ENCODE results near the gene MBOAT7. TPM values are rescaled to one million over a fixed set of nuclear protein-coding genes. Genes with fewer than 3 reads are reported as not detected.
A peak's percentile ranks its signal among the peaks of the same experiment; 100 is the strongest.

The MBOAT7 gene
- total and polyA plus RNA-seq, 2 donors from 2014 or later: 41.6 to 64.4 TPM

- peaks cover 0 to 25% (median 13%) of the 10 kb centered on the region in 3 donors for H3K4me1 ChIP-seq (ENCODE audit: control insufficient read depth in 2 of 3, insufficient read depth in 2 of 3, low read depth in 1 of 3, low read length in 3 of 3)
- H3K27ac ChIP-seq (ENCODE audit: low read depth in 2 of 2, low read length in 2 of 2): peak overlapping the region; percentile 97
- peak in 1 of 5 donors; percentile 13 for DNase-seq
These were observed 30.5 kb downstream of the MBOAT7 start for GRCh38 chr19:54158812-54159351.

GRCh38 chr19:54156953-54157352 is 32.4 kb downstream of the MBOAT7 start:
- no peak for TF ChIP-seq CTCF (IDR thresholded peaks at IDR 0.05; ENCODE audit: borderline replicate concordance, extremely low read depth, insufficient read depth)
- intact Hi-C loops (cut with DNase I): no loop called here
- no peak for FAIRE-seq

More at GRCh38 chr19:54158812-54159351, 30.5 kb downstream of the MBOAT7 start:
- no peak for TF ChIP-seq CTCF (IDR thresholded peaks at IDR 0.05; ENCODE audit: borderline replicate concordance, extremely low read depth, insufficient read depth)
- H3K36me3 ChIP-seq (ENCODE audit: control insufficient read depth in 2 of 3, insufficient read depth in 3 of 3, low read length in 3 of 3): peaks cover 4 to 27% (median 15%) of the 10 kb centered on the region in 3 donors
- peak overlapping the region; percentile 64 to 88 (median 67) for H3K9ac ChIP-seq (ENCODE audit: low read length in 3 of 3)
- peak overlapping the region; percentile 73 to 97 (median 96) for H3K4me3 ChIP-seq (ENCODE audit: low read length in 3 of 3)
- no peak for FAIRE-seq
- H3K9me3 ChIP-seq (ENCODE audit: control insufficient read depth in 2 of 3, insufficient read depth in 1 of 3, low read length in 3 of 3): no peaks in the 10 kb centered on the region
- intact Hi-C loops (cut with DNase I): no loop called here
- no peaks in the 10 kb centered on the region for H3K27me3 ChIP-seq (ENCODE audit: control insufficient read depth, insufficient read depth, low read length)

GRCh38 chr19:54156490-54156889 is 32.9 kb downstream of the MBOAT7 start:
- Histone ChIP-seq H3K36me3 (ENCODE audit: control insufficient read depth in 2 of 3, insufficient read depth in 3 of 3, low read length in 3 of 3) (peaks cover 4 to 43% (median 29%) of the 10 kb centered on the region in 3 donors), H3K4me1 (ENCODE audit: control insufficient read depth in 2 of 3, insufficient read depth in 2 of 3, low read depth in 1 of 3, low read length in 3 of 3) (peaks cover 0 to 21% (median 8%) of the 10 kb centered on the region in 3 donors), H3K9me3 (ENCODE audit: control insufficient read depth in 2 of 3, insufficient read depth in 1 of 3, low read length in 3 of 3) (no peaks in the 10 kb centered on the region), H3K27me3 (ENCODE audit: control insufficient read depth, insufficient read depth, low read length) (no peaks in the 10 kb centered on the region), H3K9ac (ENCODE audit: low read length in 3 of 3) (no peak overlapping the region), H3K4me3 (ENCODE audit: low read length in 3 of 3) (no peak overlapping the region), H3K27ac (ENCODE audit: low read depth in 2 of 2, low read length in 2 of 2) (no peak overlapping the region)
- intact Hi-C loops (cut with DNase I): no loop called here
- TF ChIP-seq CTCF (IDR thresholded peaks at IDR 0.05; ENCODE audit: borderline replicate concordance, extremely low read depth, insufficient read depth): no peak
- no peak for DNase-seq
- FAIRE-seq: no peak

More at GRCh38 chr19:54156953-54157352, 32.4 kb downstream of the MBOAT7 start:
- no peak for DNase-seq
- Histone ChIP-seq H3K27ac (ENCODE audit: low read depth in 2 of 2, low read length in 2 of 2) (no peak overlapping the region), H3K9me3 (ENCODE audit: control insufficient read depth in 2 of 3, insufficient read depth in 1 of 3, low read length in 3 of 3) (no peaks in the 10 kb centered on the region), H3K9ac (ENCODE audit: low read length in 3 of 3) (no peak overlapping the region), H3K4me3 (ENCODE audit: low read length in 3 of 3) (no peak overlapping the region), H3K36me3 (ENCODE audit: control insufficient read depth in 2 of 3, insufficient read depth in 3 of 3, low read length in 3 of 3) (peaks cover 4 to 38% (median 24%) of the 10 kb centered on the region in 3 donors), H3K27me3 (ENCODE audit: control insufficient read depth, insufficient read depth, low read length) (no peaks in the 10 kb centered on the region), H3K4me1 (ENCODE audit: control insufficient read depth in 2 of 3, insufficient read depth in 2 of 3, low read depth in 1 of 3, low read length in 3 of 3) (peaks cover 0 to 21% (median 8%) of the 10 kb centered on the region in 3 donors)

Data from kidney (tissue), 14 donors.